Mucosa of gallbladder (tissue), 1 donor: ENCODE data around the gene WDR17. TPM values are rescaled to one million over a fixed set of nuclear protein-coding genes. Genes with fewer than 3 reads are reported as not detected.
"Not testable (repeated sequence)": the region's sequence is repeated elsewhere in the genome, so short reads cannot be mapped to it uniquely, and the experiment has no call there.

Experiments used
- DNase-seq: peaks from one replicate; pipeline ENCODE4 v3.0.0-alpha.2; 2020; ENCODE audit warnings: low spot score
- total RNA-seq: library from RNA; stranded (reverse); gene quantifications from one replicate; pipeline ENCODE4 v1.2.1, GENCODE V29; 2021
- donor health status: DM: no; HTN: no; CAD: no.

The WDR17 gene
- total RNA-seq, 1 donor from 2014 or later: 9.4 TPM

- no peak for DNase-seq
Observed at GRCh38 chr4:176193126-176193525, 127.5 kb downstream of the WDR17 start.

- DNase-seq: no peak
Observed at GRCh38 chr4:176193938-176194337, 128.3 kb downstream of the WDR17 start.

DNA sequence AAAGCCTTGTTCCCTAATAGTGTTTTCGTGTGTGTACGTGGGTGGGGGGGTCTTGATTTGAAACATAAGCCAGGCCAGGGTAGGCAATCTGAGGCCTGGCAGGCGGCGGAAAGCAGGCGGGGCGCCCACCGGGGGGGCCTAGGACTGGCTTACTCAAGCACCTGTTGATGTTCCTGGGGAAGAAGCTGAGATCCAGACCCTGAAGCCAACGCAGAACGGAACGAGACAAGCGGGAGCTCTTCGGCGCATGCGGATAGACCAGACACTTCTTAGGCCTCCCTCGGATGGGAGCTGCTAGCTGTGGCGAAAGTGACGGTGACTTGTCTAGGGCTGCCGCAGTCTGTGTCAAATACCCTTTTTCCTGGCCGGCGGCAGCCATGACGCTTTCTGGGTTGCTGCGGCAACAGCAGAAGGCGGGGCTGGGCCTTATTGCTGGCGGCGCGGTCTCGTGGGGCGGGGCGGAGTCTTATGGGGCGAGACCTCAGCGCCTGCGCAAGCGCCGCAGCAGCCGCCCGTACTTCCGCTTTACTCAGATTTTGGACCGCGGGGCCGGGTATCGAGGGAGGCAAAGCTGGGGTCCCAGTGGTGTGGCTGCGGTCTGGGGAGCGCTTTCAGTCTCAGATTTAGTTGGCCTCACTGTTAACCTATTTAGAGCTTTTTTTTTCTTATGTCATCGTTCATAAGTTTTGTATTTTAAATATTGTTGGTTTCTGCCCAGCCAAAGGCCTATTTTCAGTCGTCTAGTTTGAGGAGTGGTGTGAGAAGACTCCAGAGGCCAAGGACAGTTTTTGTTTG lies 129.7 kb downstream of the WDR17 start, which contains the start of gene SPATA4:
SPATA4 (minus strand) TSS at position 402 of the 795 bp plus-strand sequence; CDS start at position 379, 23 bp downstream.
- DNase-seq: peak; percentile 94

DNA sequence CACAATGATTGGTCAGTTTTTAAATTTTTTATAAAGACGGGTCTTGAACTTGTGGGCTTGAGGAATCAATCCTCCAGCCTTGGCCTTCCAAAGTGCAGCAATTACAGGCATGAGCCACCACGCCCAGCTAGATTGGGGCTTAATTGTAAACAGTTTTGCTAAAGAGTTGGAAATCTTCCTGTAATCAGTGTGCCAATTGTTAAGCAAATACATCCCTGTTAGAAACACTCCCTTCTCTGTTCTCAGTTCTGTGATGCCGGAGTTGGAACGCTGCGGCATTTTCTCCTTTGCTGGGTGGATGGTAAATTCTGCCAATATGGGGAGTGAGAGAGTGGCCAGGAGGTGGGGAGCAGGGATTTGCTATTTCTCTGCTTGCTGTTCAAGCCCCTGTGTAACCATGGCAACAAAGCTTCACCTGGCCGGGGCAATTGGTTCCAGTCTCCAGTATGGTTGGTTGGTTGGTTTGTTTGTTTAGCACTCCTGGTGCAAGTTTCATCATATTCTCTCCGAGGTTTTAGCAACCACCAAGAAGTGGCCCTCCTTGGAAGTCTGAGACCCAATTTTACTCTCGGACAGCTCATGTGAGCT lies 132.8 kb downstream of the WDR17 start:
- DNase-seq: no peak

- DNase-seq: no peak
Observed at GRCh38 chr4:176205299-176205698, 139.7 kb downstream of the WDR17 start.

DNA sequence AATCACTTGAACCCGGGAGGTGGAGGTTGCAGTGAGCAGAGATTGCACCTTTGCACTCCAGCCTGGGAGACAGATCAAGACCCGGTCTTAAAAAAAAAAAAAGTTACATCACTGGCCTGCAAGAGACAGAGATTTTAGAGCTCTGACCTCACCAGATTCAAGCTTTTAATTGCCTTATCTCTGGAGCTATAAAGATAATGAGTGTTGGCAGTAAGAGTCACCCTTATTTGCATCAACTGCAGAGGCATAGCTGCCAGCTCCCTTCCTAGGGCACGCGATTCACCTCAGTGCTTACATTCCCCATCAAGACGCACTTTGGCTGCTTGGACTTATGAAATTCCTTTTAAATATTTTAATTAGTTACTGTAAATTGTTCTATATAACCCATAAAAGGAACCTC lies 142.2 kb downstream of the WDR17 start:
- DNase-seq: no peak

DNA sequence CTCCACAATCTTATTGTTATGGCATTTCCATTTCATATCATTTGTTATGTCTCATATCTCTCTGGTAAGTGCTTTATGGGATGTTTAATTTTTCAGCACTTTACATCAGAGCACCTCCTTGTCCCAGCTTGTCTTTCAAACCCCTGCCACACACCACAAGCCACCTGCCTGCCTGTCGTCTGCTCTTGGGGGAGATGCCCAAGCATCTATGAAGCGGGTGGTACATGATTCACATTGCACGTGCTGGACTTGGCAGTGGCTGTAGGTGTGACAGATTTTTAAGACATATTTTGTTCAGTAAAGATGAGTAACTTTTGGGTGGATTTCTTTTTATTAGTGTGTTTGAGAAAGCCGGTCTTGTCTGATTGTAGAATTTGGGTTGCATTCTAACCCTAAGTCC lies 143.9 kb downstream of the WDR17 start:
- DNase-seq: no peak

DNA sequence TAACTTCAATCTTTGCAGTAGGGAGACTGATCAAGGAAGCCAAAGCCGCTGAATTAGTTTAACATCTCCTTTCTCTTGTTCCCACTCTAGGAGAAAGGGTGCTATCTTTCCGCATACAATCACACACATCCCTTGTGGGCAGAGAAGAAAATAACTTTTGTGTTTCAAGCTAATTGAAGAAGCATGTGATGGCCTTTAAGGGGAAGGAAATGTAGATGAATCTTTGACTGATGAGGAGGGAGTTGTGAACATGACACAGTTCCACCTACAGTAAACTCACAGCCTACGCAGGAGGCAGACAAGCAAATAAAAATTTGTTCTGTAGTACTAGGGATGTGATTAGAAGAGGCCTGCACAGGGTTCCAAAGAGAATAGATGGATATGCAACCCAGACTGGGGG lies 144.5 kb downstream of the WDR17 start:
- no peak for DNase-seq

- DNase-seq: no peak
Observed at GRCh38 chr4:176210579-176211296, 145.1 kb downstream of the WDR17 start.

DNA sequence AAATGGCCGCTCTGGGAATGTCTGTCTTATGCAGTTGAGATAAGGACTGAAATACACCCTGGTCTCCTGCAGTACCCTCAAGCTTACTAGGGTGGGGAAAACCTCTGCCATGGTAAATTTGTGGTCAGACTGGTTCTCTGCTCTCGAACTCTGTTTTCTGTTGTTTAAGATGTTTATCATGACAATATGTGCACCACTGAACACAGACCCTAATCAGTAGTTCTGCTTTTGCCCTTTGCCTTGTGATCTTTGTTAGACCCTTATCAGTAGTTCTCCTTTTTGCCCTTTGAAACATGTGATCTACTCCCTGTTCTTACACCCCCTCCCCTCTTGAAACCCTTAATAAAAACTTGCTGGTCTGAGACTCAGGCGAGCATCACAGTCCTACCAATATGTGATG lies 146.7 kb downstream of the WDR17 start:
- DNase-seq: not testable (repeated sequence)

DNA sequence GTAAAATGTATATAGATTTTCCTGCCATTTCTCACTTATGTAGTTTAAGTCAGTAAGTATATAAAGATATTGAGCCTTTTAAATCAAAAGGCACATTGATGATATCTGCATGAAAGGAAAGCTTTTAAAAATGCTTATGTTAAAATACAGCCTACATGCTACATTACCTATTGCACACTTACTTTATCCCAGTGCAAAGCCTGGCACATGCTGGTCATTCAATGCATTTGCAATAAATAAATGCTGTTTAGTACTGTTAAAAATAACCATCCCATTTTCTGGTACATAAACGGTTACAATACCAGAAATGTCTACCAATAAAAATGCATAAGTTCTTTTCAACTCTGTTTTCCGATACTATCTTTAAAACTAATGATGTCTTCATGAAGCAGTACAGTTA lies 151.9 kb downstream of the WDR17 start:
- DNase-seq: no peak

GRCh38 chr4:176222149-176222548 lies 156.5 kb downstream of the WDR17 start:
- DNase-seq: no peak

DNA sequence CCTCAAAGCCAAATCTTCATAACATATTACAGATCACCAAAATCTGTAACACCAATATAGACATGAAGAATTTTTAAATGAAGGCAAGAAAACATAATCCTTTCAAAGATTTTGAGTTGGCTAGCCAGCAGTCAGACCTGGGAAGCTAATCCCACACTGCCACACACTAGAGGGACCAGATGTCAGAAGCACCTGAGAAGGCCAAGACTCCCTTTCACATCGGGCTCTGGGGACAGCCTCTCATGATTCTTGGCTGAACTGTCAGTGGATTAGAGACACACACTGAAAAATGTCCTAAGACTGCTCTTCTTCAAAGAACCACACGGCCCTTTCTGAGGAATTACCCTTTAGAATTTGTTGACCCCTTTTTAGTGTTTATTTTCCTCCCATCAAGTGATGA lies 157.9 kb downstream of the WDR17 start:
- DNase-seq: no peak

GRCh38 chr4:176226736-176227135 lies 161.1 kb downstream of the WDR17 start:
- no peak for DNase-seq

DNA sequence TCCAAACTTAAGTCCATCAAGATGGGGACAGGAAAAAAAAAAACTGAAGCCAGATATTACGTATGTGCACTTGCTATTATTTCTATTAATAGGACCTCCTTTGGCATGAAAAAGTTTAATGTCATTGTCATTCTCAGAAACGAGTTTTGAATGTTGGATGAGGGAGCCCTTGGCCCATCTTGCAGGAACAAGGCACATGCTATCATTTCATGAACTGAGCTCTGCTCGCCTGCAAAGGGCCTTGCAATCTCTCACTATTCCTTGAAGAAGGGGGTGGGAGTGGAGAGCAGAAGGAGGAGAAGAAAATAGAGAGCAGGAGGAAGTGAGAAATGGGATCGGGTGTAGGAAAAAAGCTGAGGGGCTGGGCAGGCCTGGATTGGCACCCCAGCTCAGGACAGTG lies 164.0 kb downstream of the WDR17 start:
- DNase-seq: no peak

Other genes with a start within 250 kb of the WDR17 start
- 0.29 TPM for gene SPATA4, start 129.7 kb downstream of the WDR17 start, total RNA-seq
- 4.5 TPM for gene ASB5, start 203.4 kb downstream of the WDR17 start, total RNA-seq